Kidney epithelial cell (primary cell): ENCODE results near the gene ZFYVE26. TPM values are rescaled to one million over a fixed set of nuclear protein-coding genes. Genes with fewer than 3 reads are reported as not detected.
A peak's percentile ranks its signal among the peaks of the same experiment; 100 is the strongest.
"Not testable (repeated sequence)": the region's sequence is repeated elsewhere in the genome, so short reads cannot be mapped to it uniquely, and the experiment has no call there.

ENCODE experiments used
- DNase-seq: peaks from one replicate; pipeline ENCODE4 v3.0.0-alpha.2; 2010; ENCODE audit warnings: low read depth
- H3K27me3 ChIP-seq: 2 replicates; pipeline ENCODE4 v1.6.0; 2011; ENCODE audit warnings: low read length; ENCODE audit not compliant: control insufficient read depth, insufficient read depth
- H3K36me3 ChIP-seq: 2 replicates; pipeline ENCODE4 v1.5.1; 2011; ENCODE audit warnings: low read length; ENCODE audit not compliant: control insufficient read depth, insufficient read depth
- H3K4me3 ChIP-seq: 2 replicates; pipeline ENCODE4 v1.5.1; 2011; ENCODE audit warnings: low read depth, mild to moderate bottlenecking, control low read depth, low read length
- CTCF ChIP-seq: IDR thresholded peaks from 2 replicates; pipeline ENCODE4 v1.5.1; 2011; ENCODE audit warnings: mild to moderate bottlenecking, moderate library complexity, low read length, control low read depth, inconsistent platforms; ENCODE audit not compliant: insufficient read depth, poor library complexity, severe bottlenecking
- total RNA-seq: library from RNA; depleted of rRNA; stranded (reverse); fragments of >200 nt; gene quantifications from 2 replicates; pipeline ENCODE4 v1.2.3, GENCODE V29; 2015

Gene ZFYVE26
- total RNA-seq, 1 donor from 2014 or later = 26.2 TPM

DNA sequence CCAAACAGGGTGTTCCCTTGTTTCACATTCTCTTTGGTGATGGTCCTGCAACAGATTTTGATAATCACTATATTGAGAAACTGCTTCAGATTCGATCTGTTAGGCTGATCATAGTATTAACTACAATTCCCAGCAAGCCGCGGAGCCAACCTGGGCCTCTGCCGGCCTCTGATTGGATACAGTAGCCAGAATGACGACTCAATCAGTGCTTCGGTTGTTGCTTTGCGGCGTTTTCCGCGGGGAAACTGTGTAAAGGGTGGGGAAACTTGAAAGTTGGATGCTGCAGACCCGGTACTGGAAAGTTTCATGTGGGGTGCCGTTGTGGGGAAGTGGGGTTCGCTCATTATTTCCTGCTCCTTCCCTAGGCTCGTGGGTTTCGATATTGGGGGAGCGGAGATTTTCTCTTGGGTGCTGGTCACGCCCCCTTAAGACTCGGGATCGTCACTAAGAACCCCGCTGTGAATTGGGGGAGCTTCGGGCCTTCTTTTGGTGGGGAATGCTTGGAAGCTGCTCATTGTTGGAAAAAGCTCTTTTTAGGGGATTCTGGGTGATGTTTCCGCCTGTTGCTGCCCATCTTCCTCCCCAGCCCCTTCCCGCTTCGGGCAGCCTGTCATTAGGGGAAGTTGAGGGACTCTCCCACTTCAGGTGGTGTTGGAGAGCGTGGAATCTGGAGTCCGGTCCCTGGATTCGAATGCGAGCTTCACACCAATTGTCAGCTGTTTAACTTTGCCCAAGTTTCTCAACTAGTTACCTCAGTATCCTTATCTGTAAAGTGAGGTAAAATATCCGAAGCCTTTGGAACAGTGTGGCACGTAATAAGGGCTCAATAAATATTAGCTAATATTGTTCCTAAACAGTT, 3.4 kb upstream of the ZFYVE26 start, which contains the start of gene RAD51B:
RAD51B (plus strand) TSS at position 217 of the 859 bp plus-strand sequence.
- no peaks in the 10 kb centered on the region for H3K36me3 ChIP-seq
- DNase-seq = peak; percentile 35
- TF ChIP-seq CTCF = no peak
- peak within 1 kb of the TSS; percentile 82 for H3K4me3 ChIP-seq
- no peaks in the 10 kb centered on the region for H3K27me3 ChIP-seq

- H3K27me3 ChIP-seq, H3K36me3 ChIP-seq, H3K4me3 ChIP-seq, DNase-seq: not testable (repeated sequence)
Observed at GRCh38 chr14:67818476-67818875, 2.1 kb upstream of the ZFYVE26 start.

DNA sequence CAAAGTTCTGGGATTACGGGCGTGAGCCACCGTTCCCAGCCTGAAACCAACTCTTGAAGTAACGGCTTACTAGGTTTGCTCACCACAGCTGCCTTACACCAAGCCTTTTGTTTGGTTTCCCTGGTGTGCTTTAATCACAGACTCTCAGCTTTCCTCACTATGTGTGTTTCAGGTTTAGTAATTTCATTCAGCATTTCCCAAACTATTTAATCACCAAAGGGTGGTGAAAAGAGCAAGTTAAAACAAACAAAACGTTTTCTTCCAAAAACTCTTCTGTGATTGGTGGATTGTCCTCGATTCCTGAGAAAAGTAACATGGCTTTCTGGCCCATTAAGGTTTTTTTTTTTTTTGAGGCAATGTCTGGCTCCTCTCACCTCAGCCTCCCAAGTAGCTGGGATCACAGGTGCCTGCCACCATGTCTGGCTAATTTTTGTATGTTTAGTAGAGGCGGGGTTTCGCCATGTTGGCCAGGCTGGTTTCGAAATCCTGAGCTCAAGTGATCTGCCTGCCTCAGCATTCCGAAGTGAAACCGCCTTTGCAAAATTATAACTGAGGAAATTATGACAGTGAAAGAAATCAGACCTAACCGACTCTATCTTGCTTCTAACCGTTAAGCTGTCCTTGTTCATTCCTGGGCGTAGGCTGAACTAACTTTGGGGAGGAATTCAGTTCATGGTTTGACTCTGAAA, 1.5 kb upstream of the ZFYVE26 start:
- no peak for DNase-seq
- Histone ChIP-seq H3K27me3 (no peaks in the 10 kb centered on the region), H3K4me3 (no peak overlapping the region), H3K36me3 (no peaks in the 10 kb centered on the region)
- TF ChIP-seq CTCF = no peak

- DNase-seq = no peak
- TF ChIP-seq CTCF = no peak
- no peaks in the 10 kb centered on the region for H3K36me3 ChIP-seq
Observed at GRCh38 chr14:67815573-67816225, 691 bp downstream of the ZFYVE26 start.

GRCh38 chr14:67814821-67815220, 1.6 kb downstream of the ZFYVE26 start:
- Histone ChIP-seq H3K36me3 (no peaks in the 10 kb centered on the region), H3K4me3 (no peak overlapping the region), H3K27me3 (no peaks in the 10 kb centered on the region)
- TF ChIP-seq CTCF = no peak
- DNase-seq = no peak

More at GRCh38 chr14:67815573-67816225, 691 bp downstream of the ZFYVE26 start:
- peak overlapping the region; percentile 94 for H3K4me3 ChIP-seq
- H3K27me3 ChIP-seq = no peaks in the 10 kb centered on the region

GRCh38 chr14:67806246-67806645, 10.1 kb downstream of the ZFYVE26 start:
- peaks cover 1% of the 10 kb centered on the region for H3K36me3 ChIP-seq
- DNase-seq = no peak

More at GRCh38 chr14:67806246-67806645, 10.1 kb downstream of the ZFYVE26 start:
- Histone ChIP-seq H3K4me3 (no peak overlapping the region), H3K27me3 (no peaks in the 10 kb centered on the region)
- TF ChIP-seq CTCF = no peak
